ENCODE results near the gene PARD3B. TPM values are rescaled to one million over a fixed set of nuclear protein-coding genes. Genes with fewer than 3 reads are reported as not detected.
A peak's percentile ranks its signal among the peaks of the same experiment; 100 is the strongest.

Gene PARD3B
- total RNA-seq, 4 donors from 2014 or later, result 32.6 to 65.7 (median 38.6) TPM

DNA sequence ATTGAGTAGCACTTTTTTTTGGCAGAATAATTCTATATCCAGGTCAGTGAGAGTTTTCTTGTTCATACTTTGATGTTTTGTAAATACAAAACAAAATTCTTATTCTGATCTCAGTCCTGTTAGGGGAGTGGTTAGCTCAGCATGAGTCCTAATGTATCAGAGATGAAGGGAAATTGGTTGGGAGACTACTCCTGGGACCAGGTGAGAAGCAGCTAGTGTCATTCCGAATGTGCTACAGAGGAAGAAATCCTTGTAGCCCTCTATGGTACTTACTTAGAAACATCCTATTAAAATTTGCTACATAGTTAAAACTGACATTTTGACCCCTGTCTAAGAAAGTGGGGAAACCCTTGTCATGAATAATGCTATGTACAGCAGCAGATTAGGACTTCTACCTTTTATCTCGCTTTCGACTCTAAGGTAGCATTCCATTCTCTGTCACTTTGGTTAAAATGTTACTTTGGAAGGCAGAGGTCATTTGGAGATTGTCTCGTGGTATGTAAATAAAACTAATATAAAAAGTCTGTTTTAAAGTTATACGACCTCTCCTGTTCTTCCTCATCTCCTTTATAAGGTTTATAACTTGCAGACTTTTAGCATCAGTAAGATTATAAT is 65.8 kb downstream of the PARD3B start:
- Histone ChIP-seq H3K4me1 (peaks cover 12 to 58% (median 27%) of the 10 kb centered on the region in 4 donors), H3K36me3 (no peaks in the 10 kb centered on the region), H3K9me3 (no peaks in the 10 kb centered on the region), H3K27me3 (no peaks in the 10 kb centered on the region), H3K27ac (peak overlapping the region in 2 of 4 donors; percentile 25 to 62), H3K4me3 (no peak overlapping the region)
- intact Hi-C loops (cut with DNase I; ENCODE audit: low total_unique reads), result no loop called here
- TF ChIP-seq POLR2A (IDR thresholded peaks at IDR 0.05) (no peak), POLR2AphosphoS5 (IDR thresholded peaks at IDR 0.05) (no peak), EP300 (IDR thresholded peaks at IDR 0.05; ENCODE audit: low read depth) (no peak)
- TF ChIP-seq, protein P1, sequence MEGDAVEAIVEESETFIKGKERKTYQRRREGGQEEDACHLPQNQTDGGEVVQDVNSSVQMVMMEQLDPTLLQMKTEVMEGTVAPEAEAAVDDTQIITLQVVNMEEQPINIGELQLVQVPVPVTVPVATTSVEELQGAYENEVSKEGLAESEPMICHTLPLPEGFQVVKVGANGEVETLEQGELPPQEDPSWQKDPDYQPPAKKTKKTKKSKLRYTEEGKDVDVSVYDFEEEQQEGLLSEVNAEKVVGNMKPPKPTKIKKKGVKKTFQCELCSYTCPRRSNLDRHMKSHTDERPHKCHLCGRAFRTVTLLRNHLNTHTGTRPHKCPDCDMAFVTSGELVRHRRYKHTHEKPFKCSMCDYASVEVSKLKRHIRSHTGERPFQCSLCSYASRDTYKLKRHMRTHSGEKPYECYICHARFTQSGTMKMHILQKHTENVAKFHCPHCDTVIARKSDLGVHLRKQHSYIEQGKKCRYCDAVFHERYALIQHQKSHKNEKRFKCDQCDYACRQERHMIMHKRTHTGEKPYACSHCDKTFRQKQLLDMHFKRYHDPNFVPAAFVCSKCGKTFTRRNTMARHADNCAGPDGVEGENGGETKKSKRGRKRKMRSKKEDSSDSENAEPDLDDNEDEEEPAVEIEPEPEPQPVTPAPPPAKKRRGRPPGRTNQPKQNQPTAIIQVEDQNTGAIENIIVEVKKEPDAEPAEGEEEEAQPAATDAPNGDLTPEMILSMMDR (IDR thresholded peaks at IDR 0.05), result no peak
- in situ Hi-C loops (cut with MboI; ENCODE audit: low pct_ligation_motif_present in 1 of 4, low pct_unique_long_range_greater_than_20kb in 1 of 4, low sequenced_read_pairs in 3 of 4), result no loop called here
- no peak for DNase-seq
- 50 to 54% methylated on average over 5 of the region's 5 CpGs for WGBS, 2 donors (ENCODE audit: low coverage in 1 of 2)

DNA sequence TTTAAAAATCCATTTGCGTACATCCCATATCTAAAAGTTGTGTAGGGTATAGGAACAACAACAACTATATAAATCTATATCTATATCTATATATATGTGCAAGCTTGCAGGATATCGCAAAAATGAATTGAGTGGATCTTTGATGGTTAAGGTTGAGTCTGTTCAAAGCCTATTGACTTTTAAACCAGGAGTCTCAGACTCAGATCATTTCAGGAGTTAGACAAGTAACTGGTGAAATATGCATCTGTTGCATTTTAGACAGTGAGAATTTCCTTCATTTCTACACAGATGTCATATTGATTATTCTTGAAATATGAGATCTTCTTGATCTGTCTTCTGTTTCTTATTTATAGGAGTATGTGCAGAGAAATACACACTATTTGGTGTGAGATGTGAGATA is 66.5 kb downstream of the PARD3B start:
- in situ Hi-C loops (cut with MboI; ENCODE audit: low pct_ligation_motif_present in 1 of 4, low pct_unique_long_range_greater_than_20kb in 1 of 4, low sequenced_read_pairs in 3 of 4) (no loop called here), intact Hi-C loops (cut with DNase I; ENCODE audit: low total_unique reads) (no loop called here)
- 40 to 68% methylated on average over 2 of the region's 2 CpGs for WGBS, 2 donors (ENCODE audit: low coverage in 1 of 2)
- H3K4me3 ChIP-seq, result no peak overlapping the region
- TF ChIP-seq POLR2AphosphoS5 (IDR thresholded peaks at IDR 0.05), result no peak
- TF ChIP-seq EP300 (IDR thresholded peaks at IDR 0.05; ENCODE audit: low read depth), result no peak
- no peak for TF ChIP-seq POLR2A (IDR thresholded peaks at IDR 0.05)
- TF ChIP-seq, protein P1 (IDR thresholded peaks at IDR 0.05), result no peak
- H3K4me1 ChIP-seq, result peaks cover 12 to 58% (median 27%) of the 10 kb centered on the region in 4 donors
- H3K27me3 ChIP-seq, result no peaks in the 10 kb centered on the region
- H3K27ac ChIP-seq, result peak overlapping the region in 2 of 4 donors; percentile 17 to 25
- H3K36me3 ChIP-seq, result no peaks in the 10 kb centered on the region
- no peaks in the 10 kb centered on the region for H3K9me3 ChIP-seq
- no peak for DNase-seq

DNA sequence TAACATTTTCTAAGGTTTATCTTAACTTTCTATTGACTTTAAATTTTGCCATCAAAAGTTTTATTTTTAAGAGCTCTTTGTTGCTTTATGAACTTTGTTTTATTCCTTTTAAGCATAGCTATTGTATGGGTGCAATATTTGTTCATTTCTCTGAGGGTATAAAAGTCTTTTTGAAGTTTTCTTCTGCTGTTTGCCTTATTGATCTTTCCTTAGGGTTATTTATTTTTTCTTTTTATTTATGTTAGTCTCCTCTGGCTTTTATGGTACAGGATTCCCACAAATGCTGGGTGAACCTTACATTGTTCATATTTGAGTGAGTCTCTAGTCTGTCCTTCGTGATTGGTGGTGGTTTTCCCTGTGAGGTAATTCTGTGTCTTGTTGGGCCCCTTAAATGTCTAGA is 68.4 kb downstream of the PARD3B start:
- Histone ChIP-seq H3K27me3 (no peaks in the 10 kb centered on the region), H3K27ac (no peak overlapping the region), H3K9me3 (no peaks in the 10 kb centered on the region), H3K4me3 (no peak overlapping the region), H3K36me3 (no peaks in the 10 kb centered on the region), H3K4me1 (peaks cover 12 to 44% (median 21%) of the 10 kb centered on the region in 4 donors)
- intact Hi-C loops (cut with DNase I; ENCODE audit: low total_unique reads) (no loop called here), in situ Hi-C loops (cut with MboI; ENCODE audit: low pct_ligation_motif_present in 1 of 4, low pct_unique_long_range_greater_than_20kb in 1 of 4, low sequenced_read_pairs in 3 of 4) (no loop called here)
- 44 to 50% methylated on average over 1 of the region's 1 CpG for WGBS, 2 donors (ENCODE audit: low coverage in 1 of 2)
- no peak for DNase-seq
- TF ChIP-seq, protein P1 (IDR thresholded peaks at IDR 0.05), result no peak
- no peak for TF ChIP-seq POLR2A (IDR thresholded peaks at IDR 0.05)
- no peak for TF ChIP-seq EP300 (IDR thresholded peaks at IDR 0.05; ENCODE audit: low read depth)
- TF ChIP-seq POLR2AphosphoS5 (IDR thresholded peaks at IDR 0.05), result no peak

DNA sequence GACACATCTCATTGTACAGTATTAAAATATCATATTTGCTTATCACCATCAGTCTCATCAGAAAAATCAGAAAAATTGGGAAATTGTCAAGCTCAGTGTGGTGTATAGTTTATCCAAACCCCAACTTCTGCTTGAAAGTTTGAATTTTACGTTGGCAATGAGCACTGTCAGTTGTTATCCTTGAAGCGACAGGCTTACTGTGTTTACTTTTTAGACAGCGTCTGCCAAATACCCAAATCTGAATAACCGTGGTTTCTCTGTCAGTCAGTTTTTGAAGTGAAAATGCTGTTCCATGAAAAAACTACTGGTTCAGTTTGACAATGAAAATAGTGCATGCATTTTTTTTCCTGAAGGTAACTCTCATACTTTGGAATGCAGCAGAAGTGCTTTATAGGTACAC is 70.2 kb downstream of the PARD3B start:
- no peak for TF ChIP-seq POLR2AphosphoS5 (IDR thresholded peaks at IDR 0.05)
- TF ChIP-seq EP300 (IDR thresholded peaks at IDR 0.05; ENCODE audit: low read depth), result no peak
- TF ChIP-seq, protein P1 (IDR thresholded peaks at IDR 0.05), result no peak
- no peak for TF ChIP-seq POLR2A (IDR thresholded peaks at IDR 0.05)
- H3K4me1 ChIP-seq, result peaks cover 10 to 38% (median 21%) of the 10 kb centered on the region in 4 donors
- intact Hi-C loops (cut with DNase I; ENCODE audit: low total_unique reads), result no loop called here
- H3K9me3 ChIP-seq, result no peaks in the 10 kb centered on the region
- in situ Hi-C loops (cut with MboI; ENCODE audit: low pct_ligation_motif_present in 1 of 4, low pct_unique_long_range_greater_than_20kb in 1 of 4, low sequenced_read_pairs in 3 of 4), result no loop called here
- H3K27me3 ChIP-seq, result no peaks in the 10 kb centered on the region
- no peak overlapping the region for H3K27ac ChIP-seq
- no peak overlapping the region for H3K4me3 ChIP-seq
- DNase-seq, result no peak
- no peaks in the 10 kb centered on the region for H3K36me3 ChIP-seq
- WGBS, 2 donors (ENCODE audit: low coverage in 1 of 2), result 38 to 46% methylated on average over 4 of the region's 4 CpGs

Measured in transverse colon (tissue), 4 donors.